Measurements from ENCODE around the gene EBF4.

Gene EBF4

DNA sequence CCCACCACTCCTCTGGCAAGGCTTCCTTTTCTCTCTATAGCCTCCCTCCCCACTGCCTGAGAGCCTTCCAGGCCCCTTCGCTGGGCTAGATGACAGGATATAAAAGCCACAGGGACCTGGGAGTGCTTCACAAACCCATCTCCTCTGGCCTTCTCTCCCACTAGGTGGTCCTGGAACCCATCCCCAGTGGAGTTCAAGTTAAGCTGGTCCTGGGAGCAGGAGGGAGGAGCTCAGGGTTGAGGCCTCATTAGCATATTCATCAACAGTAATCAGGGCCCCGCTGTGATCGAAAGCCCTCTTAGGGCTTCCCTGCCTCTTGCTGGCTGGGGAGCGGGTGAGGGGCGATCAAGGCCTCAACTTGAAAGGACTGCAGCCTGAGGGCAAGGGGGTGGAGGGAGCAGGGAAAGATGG is 9.1 kb downstream of the EBF4 start:
- H3K9me3 ChIP-seq (ENCODE audit: control insufficient read depth, insufficient read depth, low read length): no peaks in the 10 kb centered on the region
- TF ChIP-seq, protein P1, sequence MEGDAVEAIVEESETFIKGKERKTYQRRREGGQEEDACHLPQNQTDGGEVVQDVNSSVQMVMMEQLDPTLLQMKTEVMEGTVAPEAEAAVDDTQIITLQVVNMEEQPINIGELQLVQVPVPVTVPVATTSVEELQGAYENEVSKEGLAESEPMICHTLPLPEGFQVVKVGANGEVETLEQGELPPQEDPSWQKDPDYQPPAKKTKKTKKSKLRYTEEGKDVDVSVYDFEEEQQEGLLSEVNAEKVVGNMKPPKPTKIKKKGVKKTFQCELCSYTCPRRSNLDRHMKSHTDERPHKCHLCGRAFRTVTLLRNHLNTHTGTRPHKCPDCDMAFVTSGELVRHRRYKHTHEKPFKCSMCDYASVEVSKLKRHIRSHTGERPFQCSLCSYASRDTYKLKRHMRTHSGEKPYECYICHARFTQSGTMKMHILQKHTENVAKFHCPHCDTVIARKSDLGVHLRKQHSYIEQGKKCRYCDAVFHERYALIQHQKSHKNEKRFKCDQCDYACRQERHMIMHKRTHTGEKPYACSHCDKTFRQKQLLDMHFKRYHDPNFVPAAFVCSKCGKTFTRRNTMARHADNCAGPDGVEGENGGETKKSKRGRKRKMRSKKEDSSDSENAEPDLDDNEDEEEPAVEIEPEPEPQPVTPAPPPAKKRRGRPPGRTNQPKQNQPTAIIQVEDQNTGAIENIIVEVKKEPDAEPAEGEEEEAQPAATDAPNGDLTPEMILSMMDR (IDR thresholded peaks at IDR 0.05; ENCODE audit: low read depth, low read length, poor library complexity, severe bottlenecking): no peak
- TF ChIP-seq EZH2phosphoT487 (IDR thresholded peaks at IDR 0.05; ENCODE audit: borderline replicate concordance, low read length): no peak
- H3F3A ChIP-seq (ENCODE audit: control insufficient read depth, insufficient read depth): no peaks in the 10 kb centered on the region
- H3K27ac ChIP-seq (ENCODE audit: low read depth, low read length): no peak overlapping the region
- no peaks in the 10 kb centered on the region for H3K9me2 ChIP-seq (replicated peaks; ENCODE audit: control insufficient read depth, low read length)
- H3K4me1 ChIP-seq (ENCODE audit: control insufficient read depth, low read length): no peaks in the 10 kb centered on the region
- no peak overlapping the region for H3K4me3 ChIP-seq (ENCODE audit: low read length)
- H3K36me3 ChIP-seq (ENCODE audit: control insufficient read depth, low read length): no peaks in the 10 kb centered on the region
- no peaks in the 10 kb centered on the region for H4K20me1 ChIP-seq (ENCODE audit: control insufficient read depth, insufficient read depth, low read depth, low read length)
- H3K27me3 ChIP-seq (ENCODE audit: control insufficient read depth, low read length): peaks cover 11% of the 10 kb centered on the region
- no peak overlapping the region for H3K4me2 ChIP-seq (ENCODE audit: low read length)
- no peaks in the 10 kb centered on the region for H3K79me2 ChIP-seq (ENCODE audit: control insufficient read depth, low read length)

DNA sequence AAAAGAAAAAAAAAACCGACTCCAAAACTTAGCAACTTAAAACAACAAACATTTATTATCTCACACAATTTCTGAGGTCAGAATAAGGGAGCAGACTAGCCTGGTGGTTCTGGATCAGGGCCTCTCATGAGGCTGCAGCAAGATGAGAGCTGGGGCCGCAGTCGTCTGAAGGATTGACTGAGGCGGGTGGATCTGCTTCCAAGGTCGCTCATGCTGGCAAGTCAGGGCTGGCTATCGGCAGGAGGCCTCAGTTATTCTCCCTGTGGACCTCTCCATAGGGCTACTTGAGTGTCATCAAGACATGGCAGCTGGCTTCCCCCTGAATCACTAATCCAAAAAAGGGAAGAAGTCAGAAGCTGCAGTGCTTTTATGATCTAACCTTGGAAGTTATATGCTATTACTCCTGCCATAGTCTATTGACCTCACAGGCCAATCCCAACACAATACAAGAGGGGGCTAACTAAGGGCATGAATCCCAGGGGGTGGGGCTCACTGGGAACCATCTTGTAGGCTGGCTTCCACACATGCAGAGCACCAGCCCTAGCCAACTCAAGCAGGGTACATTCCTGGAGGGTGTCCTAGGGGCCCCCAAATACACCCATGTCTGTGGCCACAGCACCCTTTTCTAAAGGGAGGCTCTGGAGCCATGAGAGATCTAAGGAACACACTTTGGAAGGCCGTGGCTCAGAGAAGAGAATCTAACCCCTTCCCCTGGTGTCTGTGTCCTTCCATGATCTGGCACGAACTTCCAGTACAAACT is 11.3 kb downstream of the EBF4 start:
- TF ChIP-seq, protein P1 (IDR thresholded peaks at IDR 0.05; ENCODE audit: low read depth, low read length, poor library complexity, severe bottlenecking): no peak
- TF ChIP-seq EZH2phosphoT487 (IDR thresholded peaks at IDR 0.05; ENCODE audit: borderline replicate concordance, low read length): no peak
- Histone ChIP-seq H3K4me2 (ENCODE audit: low read length) (no peak overlapping the region), H4K20me1 (ENCODE audit: control insufficient read depth, insufficient read depth, low read depth, low read length) (no peaks in the 10 kb centered on the region), H3K79me2 (ENCODE audit: control insufficient read depth, low read length) (no peaks in the 10 kb centered on the region), H3K4me3 (ENCODE audit: low read length) (no peak overlapping the region), H3K36me3 (ENCODE audit: control insufficient read depth, low read length) (no peaks in the 10 kb centered on the region), H3K27ac (ENCODE audit: low read depth, low read length) (no peak overlapping the region), H3K9me2 (replicated peaks; ENCODE audit: control insufficient read depth, low read length) (no peaks in the 10 kb centered on the region), H3K9me3 (ENCODE audit: control insufficient read depth, insufficient read depth, low read length) (no peaks in the 10 kb centered on the region), H3K27me3 (ENCODE audit: control insufficient read depth, low read length) (peaks cover 18% of the 10 kb centered on the region), H3F3A (ENCODE audit: control insufficient read depth, insufficient read depth) (no peaks in the 10 kb centered on the region), H3K4me1 (ENCODE audit: control insufficient read depth, low read length) (no peaks in the 10 kb centered on the region)

DNA sequence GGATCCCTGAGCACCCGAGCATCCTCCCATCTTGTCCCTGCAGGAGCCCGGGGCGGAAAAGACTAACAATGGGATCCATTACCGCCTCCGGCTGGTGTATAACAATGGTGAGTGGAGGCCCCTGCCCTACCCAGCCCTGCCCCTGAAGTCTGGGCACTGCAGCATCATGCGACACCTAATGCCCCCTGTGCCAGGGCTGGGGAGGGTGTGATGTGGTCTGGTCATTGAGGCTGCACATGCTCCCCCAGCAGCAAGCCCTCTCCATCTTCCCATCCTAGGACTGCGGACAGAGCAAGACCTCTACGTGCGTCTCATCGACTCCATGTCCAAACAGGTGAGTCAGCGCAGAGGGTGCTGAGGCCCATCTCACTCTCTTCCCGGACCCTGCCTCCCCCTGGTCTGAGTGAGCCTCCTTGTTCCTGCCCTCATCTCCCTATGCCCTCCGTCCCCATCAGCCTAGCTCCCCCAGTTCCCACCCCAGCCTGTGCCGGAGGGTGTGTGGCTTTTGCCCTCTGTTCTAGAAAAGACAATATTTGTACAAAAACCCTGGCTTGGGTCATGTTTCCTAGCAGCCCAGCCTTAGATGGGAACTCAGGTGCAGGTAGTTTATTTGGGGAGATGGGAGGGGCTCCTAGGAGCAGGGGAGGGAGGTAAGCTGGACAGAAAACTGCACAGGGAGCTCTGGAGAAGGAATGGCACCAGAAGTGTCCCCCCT is 13.5 kb downstream of the EBF4 start:
- Histone ChIP-seq H3K4me2 (ENCODE audit: low read length) (no peak overlapping the region), H3K9me2 (replicated peaks; ENCODE audit: control insufficient read depth, low read length) (no peaks in the 10 kb centered on the region), H4K20me1 (ENCODE audit: control insufficient read depth, insufficient read depth, low read depth, low read length) (no peaks in the 10 kb centered on the region), H3F3A (ENCODE audit: control insufficient read depth, insufficient read depth) (no peaks in the 10 kb centered on the region), H3K27me3 (ENCODE audit: control insufficient read depth, low read length) (peaks cover 25% of the 10 kb centered on the region), H3K79me2 (ENCODE audit: control insufficient read depth, low read length) (no peaks in the 10 kb centered on the region), H3K36me3 (ENCODE audit: control insufficient read depth, low read length) (no peaks in the 10 kb centered on the region), H3K4me1 (ENCODE audit: control insufficient read depth, low read length) (no peaks in the 10 kb centered on the region), H3K9me3 (ENCODE audit: control insufficient read depth, insufficient read depth, low read length) (no peaks in the 10 kb centered on the region), H3K4me3 (ENCODE audit: low read length) (no peak overlapping the region), H3K27ac (ENCODE audit: low read depth, low read length) (no peak overlapping the region)
- TF ChIP-seq EZH2phosphoT487 (IDR thresholded peaks at IDR 0.05; ENCODE audit: borderline replicate concordance, low read length): no peak
- TF ChIP-seq, protein P1 (IDR thresholded peaks at IDR 0.05; ENCODE audit: low read depth, low read length, poor library complexity, severe bottlenecking): no peak

All from DOHH2 (cell line).